PFSK-1 (cell line): ENCODE measurements around the gene POC1A.

Experiments used
- FOXP2 ChIP-seq: optimal IDR thresholded peaks from 2 replicates; pipeline ENCODE3; 2011; ENCODE audit warnings: borderline replicate concordance, control low read depth, inconsistent platforms; ENCODE audit not compliant: insufficient read depth; ENCODE audit errors: extremely low read length, extremely low read depth
- POLR2AphosphoS5 ChIP-seq: IDR thresholded peaks from 2 replicates; pipeline ENCODE4 v1.6.1; 2012; ENCODE audit warnings: low read depth, mild to moderate bottlenecking, control low read depth, low read length, moderate library complexity
- SIN3A ChIP-seq: IDR thresholded peaks from 2 replicates; pipeline ENCODE4 v1.6.1; 2012; ENCODE audit warnings: mild to moderate bottlenecking, low read length, moderate library complexity, borderline replicate concordance; ENCODE audit not compliant: insufficient read depth
- TAF1 ChIP-seq: IDR thresholded peaks from 2 replicates; pipeline ENCODE4 v1.6.1; 2012; ENCODE audit warnings: low read length, control low read depth, borderline replicate concordance; ENCODE audit not compliant: insufficient read depth
- TF ChIP-seq, protein P1 (sequence below), 2 experiments: IDR thresholded peaks; 2 replicates each; pipeline versions ENCODE4 v1.6.1 to v1.8.0; 2011 to 2012; ENCODE audit warnings: low read depth in 2 of 2, low read length in 2 of 2, control low read depth in 1 of 2, inconsistent platforms in 1 of 2, mild to moderate bottlenecking in 1 of 2, moderate library complexity in 1 of 2; ENCODE audit not compliant: insufficient read depth in 1 of 2

Gene POC1A

DNA sequence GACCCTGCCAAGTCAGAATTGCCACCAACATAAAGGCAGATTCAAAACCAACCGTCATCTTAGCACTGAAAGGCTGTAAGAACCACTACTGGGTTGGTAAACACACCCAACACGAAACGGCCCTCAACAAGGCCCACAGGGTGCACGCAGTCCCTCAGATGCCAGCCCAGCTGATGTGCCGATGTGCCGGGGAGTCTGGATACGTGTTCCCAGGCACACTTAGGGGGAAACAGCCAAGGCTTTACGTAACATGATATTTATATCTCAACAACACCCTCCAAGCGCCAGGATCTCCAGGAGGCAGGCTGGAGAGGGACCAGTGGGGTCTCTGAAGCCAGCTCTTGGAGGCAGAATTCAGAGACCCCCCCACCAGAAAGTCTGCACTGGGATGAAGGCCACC, 14.2 kb downstream of the POC1A start:
- TF ChIP-seq POLR2AphosphoS5 = no peak
- TF ChIP-seq, protein P1, sequence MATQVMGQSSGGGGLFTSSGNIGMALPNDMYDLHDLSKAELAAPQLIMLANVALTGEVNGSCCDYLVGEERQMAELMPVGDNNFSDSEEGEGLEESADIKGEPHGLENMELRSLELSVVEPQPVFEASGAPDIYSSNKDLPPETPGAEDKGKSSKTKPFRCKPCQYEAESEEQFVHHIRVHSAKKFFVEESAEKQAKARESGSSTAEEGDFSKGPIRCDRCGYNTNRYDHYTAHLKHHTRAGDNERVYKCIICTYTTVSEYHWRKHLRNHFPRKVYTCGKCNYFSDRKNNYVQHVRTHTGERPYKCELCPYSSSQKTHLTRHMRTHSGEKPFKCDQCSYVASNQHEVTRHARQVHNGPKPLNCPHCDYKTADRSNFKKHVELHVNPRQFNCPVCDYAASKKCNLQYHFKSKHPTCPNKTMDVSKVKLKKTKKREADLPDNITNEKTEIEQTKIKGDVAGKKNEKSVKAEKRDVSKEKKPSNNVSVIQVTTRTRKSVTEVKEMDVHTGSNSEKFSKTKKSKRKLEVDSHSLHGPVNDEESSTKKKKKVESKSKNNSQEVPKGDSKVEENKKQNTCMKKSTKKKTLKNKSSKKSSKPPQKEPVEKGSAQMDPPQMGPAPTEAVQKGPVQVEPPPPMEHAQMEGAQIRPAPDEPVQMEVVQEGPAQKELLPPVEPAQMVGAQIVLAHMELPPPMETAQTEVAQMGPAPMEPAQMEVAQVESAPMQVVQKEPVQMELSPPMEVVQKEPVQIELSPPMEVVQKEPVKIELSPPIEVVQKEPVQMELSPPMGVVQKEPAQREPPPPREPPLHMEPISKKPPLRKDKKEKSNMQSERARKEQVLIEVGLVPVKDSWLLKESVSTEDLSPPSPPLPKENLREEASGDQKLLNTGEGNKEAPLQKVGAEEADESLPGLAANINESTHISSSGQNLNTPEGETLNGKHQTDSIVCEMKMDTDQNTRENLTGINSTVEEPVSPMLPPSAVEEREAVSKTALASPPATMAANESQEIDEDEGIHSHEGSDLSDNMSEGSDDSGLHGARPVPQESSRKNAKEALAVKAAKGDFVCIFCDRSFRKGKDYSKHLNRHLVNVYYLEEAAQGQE (IDR thresholded peaks at IDR 0.05; ENCODE audit: insufficient read depth in 1 of 2, low read depth in 2 of 2, low read length in 2 of 2) = no peak
- no peak for TF ChIP-seq SIN3A
- no peak for TF ChIP-seq TAF1
- TF ChIP-seq FOXP2 = no peak

DNA sequence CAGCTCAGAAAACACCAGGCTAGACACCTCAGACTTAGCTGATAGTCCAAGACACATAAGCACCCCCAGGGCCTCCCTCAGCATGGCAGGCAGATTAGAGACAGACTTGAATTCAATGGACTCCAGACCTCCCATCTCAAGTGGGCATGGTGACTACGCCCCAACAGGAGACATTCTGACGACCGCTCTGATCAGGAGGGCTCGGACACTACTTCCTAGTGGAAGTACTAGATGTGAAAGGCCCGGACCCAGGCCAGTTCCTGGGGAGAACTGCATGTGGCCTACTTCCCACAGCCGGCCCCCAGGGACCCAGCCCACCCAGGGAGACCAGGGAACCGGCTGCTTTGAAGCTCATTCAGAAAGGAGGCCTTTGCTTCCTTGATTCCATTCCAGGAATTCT, 16.9 kb downstream of the POC1A start:
- TF ChIP-seq SIN3A = no peak
- no peak for TF ChIP-seq TAF1
- no peak for TF ChIP-seq FOXP2
- TF ChIP-seq POLR2AphosphoS5 = no peak
- TF ChIP-seq, protein P1 (IDR thresholded peaks at IDR 0.05; ENCODE audit: insufficient read depth in 1 of 2, low read depth in 2 of 2, low read length in 2 of 2) = no peak

DNA sequence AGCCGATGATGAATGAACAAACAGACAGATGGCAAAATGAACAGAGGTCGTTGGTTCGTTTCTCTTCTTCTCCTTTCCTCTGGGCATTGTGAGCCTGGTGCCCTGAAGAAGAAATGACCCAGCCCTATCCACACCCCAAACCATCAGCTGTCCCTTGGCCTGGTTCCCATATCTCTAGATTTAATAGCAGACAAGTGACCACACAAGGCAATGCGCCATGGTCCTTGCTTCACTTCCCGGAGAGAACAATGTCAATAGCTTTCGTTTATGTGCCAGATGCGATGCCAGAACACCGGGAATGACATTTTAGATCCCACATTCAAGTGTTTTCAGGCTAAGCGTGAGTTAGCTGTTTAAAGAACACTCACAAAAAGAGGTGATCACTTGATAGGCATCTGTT, 17.7 kb downstream of the POC1A start:
- TF ChIP-seq TAF1 = no peak
- TF ChIP-seq SIN3A = no peak

DNA sequence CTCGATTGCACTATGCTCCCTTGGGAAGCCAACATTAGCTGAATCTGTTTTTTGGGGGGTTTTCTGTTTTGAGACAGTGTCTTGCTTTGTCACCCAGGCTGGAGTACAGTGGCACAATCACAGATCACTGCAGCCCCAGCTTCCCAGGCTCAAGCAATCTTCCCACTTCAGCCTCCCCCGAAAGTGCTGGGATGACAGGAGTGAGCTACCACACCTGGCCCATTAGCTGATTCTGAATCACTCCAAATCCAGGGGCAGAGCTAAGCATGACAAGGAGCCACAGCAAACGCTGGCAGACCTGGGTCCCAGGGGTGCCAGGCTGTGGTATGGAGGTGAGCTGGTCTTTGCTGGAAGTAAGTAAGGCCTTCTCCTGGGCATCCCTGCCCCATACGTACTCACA, 18.9 kb downstream of the POC1A start:
- TF ChIP-seq, protein P1 (IDR thresholded peaks at IDR 0.05; ENCODE audit: insufficient read depth in 1 of 2, low read depth in 2 of 2, low read length in 2 of 2) = no peak
- no peak for TF ChIP-seq FOXP2
- no peak for TF ChIP-seq SIN3A
- no peak for TF ChIP-seq TAF1
- no peak for TF ChIP-seq POLR2AphosphoS5

DNA sequence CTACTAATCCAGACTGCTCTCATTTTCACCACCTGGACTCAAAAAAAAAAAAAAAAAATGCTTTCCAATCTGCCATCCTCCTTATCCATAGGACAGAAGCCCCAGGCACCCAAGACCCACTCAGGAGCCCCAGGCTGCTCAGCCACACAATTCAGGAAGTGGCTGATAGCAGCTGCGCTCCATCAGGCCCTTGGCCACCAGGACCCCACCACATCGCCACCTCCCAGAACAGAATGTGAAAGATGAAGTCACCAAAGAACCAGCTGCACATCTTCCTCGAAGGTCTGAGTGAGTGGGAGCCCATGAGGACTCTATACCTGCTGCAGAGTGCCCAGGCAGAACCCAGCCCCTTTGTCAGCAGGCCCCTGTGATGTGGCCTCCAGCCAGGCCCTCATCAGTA, 19.5 kb downstream of the POC1A start:
- TF ChIP-seq FOXP2 (no peak), POLR2AphosphoS5 (no peak), SIN3A (no peak), TAF1 (no peak)
- TF ChIP-seq, protein P1 (IDR thresholded peaks at IDR 0.05; ENCODE audit: insufficient read depth in 1 of 2, low read depth in 2 of 2, low read length in 2 of 2) = no peak
